ENCODE measurements around the gene DNAJB6.
A peak's percentile ranks its signal among the peaks of the same experiment; 100 is the strongest.

The DNAJB6 gene

DNA sequence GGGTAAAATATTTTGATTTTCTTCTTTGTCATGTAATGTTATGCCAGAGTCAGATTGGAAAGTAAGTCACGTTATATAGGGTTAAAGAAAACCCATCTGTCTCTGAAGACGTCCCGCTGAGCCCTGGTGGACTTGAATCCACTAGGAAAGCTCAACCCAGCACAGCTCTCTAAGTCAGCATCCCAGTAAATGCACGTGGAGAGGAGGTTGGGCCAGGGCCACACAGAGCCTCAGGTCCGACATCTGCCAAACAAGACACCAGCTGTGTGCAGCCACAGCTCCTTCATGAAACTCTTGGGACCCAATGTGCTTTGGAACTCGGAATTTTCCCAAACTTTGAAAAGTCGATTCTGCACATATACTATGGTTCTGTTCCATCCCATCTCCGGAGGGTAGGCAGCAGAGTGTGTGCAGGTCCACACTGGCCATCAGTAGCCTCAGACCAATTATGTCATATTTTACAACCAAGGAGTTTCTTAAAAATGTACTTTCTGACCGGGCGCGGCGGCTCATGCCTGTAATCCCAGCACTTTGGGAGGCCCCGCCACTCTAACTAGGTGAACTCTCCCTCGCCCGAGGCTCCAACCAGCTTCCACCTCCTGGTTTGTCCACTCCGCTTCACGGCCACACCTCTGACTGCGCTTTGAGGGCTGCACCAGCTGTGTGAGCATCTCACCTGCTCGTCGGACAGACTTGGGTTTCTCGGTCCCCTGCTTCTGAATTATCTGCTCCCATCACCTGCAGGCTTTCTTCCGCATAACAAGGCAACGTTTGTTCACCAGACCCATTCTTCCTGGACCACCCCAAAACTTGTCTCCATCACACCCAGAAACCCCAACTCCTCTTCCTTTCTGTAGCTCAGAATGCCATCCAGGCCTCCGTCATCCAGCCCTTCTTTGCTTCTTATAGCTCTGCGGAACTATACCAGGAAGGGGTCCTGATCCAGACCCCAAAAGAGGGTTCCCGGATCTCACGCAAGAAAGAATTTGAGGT lies 29.7 kb upstream of the DNAJB6 start:
- no peak for ATAC-seq (ENCODE audit: insufficient read depth, low read depth)
- H3K4me1 ChIP-seq (ENCODE audit: insufficient read depth, low read length) = peaks cover 27% of the 10 kb centered on the region

GRCh38 chr7:157309988-157310668 lies 26.7 kb upstream of the DNAJB6 start:
- H3K9me3 ChIP-seq (ENCODE audit: insufficient read depth, low read length, severe bottlenecking) = no peaks in the 10 kb centered on the region
- H3K27ac ChIP-seq (ENCODE audit: low read length) = no peak overlapping the region
- H3K36me3 ChIP-seq (ENCODE audit: insufficient read depth, low read length) = no peaks in the 10 kb centered on the region
- no peak overlapping the region for H3K4me3 ChIP-seq (ENCODE audit: low read depth in 1 of 2, low read length in 2 of 2)
- H2AFZ ChIP-seq (ENCODE audit: low read depth, low read length) = no peak overlapping the region
- no peaks in the 10 kb centered on the region for H3K79me2 ChIP-seq (ENCODE audit: insufficient read depth, low read length)
- peaks cover 16% of the 10 kb centered on the region for H3K4me1 ChIP-seq (ENCODE audit: insufficient read depth, low read length)
- no peak overlapping the region for H3K9ac ChIP-seq (ENCODE audit: low read depth, low read length)
- H3K27me3 ChIP-seq (ENCODE audit: insufficient read depth, low read length, poor library complexity) = no peaks in the 10 kb centered on the region
- no peak overlapping the region for H3K4me2 ChIP-seq (ENCODE audit: insufficient read depth, low read length)
- ATAC-seq (ENCODE audit: insufficient read depth, low read depth) (no peak), DNase-seq (no peak)
- no peak for TF ChIP-seq CTCF (IDR thresholded peaks at IDR 0.05; ENCODE audit: borderline replicate concordance, extremely low read depth, low read length, poor library complexity, severe bottlenecking)
- no peak for TF ChIP-seq EZH2 (IDR thresholded peaks at IDR 0.05; ENCODE audit: borderline replicate concordance, low read depth, low read length, severe bottlenecking)
- H4K20me1 ChIP-seq (ENCODE audit: insufficient read depth, low read length) = no peaks in the 10 kb centered on the region

More for the DNA sequence above, 29.7 kb upstream of the DNAJB6 start:
- no peak for DNase-seq
- Histone ChIP-seq H3K4me3 (ENCODE audit: low read depth in 1 of 2, low read length in 2 of 2) (no peak overlapping the region), H3K27ac (ENCODE audit: low read length) (peak overlapping the region; percentile 43), H3K79me2 (ENCODE audit: insufficient read depth, low read length) (0 out of 2 replicates have a peak, but pooled peaks cover 4% of the 10 kb centered on the region), H3K27me3 (ENCODE audit: insufficient read depth, low read length, poor library complexity) (no peaks in the 10 kb centered on the region), H3K9me3 (ENCODE audit: insufficient read depth, low read length, severe bottlenecking) (no peaks in the 10 kb centered on the region), H2AFZ (ENCODE audit: low read depth, low read length) (no peak overlapping the region), H4K20me1 (ENCODE audit: insufficient read depth, low read length) (no peaks in the 10 kb centered on the region), H3K9ac (ENCODE audit: low read depth, low read length) (no peak overlapping the region), H3K4me2 (ENCODE audit: insufficient read depth, low read length) (no peak overlapping the region), H3K36me3 (ENCODE audit: insufficient read depth, low read length) (no peaks in the 10 kb centered on the region)
- no peak for TF ChIP-seq EZH2 (IDR thresholded peaks at IDR 0.05; ENCODE audit: borderline replicate concordance, low read depth, low read length, severe bottlenecking)
- no peak for TF ChIP-seq CTCF (IDR thresholded peaks at IDR 0.05; ENCODE audit: borderline replicate concordance, extremely low read depth, low read length, poor library complexity, severe bottlenecking)

GRCh38 chr7:157310676-157311185 lies 26.1 kb upstream of the DNAJB6 start:
- Histone ChIP-seq H3K4me2 (ENCODE audit: insufficient read depth, low read length) (no peak overlapping the region), H3K9ac (ENCODE audit: low read depth, low read length) (no peak overlapping the region), H4K20me1 (ENCODE audit: insufficient read depth, low read length) (no peaks in the 10 kb centered on the region), H3K27ac (ENCODE audit: low read length) (no peak overlapping the region), H3K4me3 (ENCODE audit: low read depth in 1 of 2, low read length in 2 of 2) (no peak overlapping the region), H3K9me3 (ENCODE audit: insufficient read depth, low read length, severe bottlenecking) (no peaks in the 10 kb centered on the region), H3K79me2 (ENCODE audit: insufficient read depth, low read length) (no peaks in the 10 kb centered on the region), H3K27me3 (ENCODE audit: insufficient read depth, low read length, poor library complexity) (no peaks in the 10 kb centered on the region), H2AFZ (ENCODE audit: low read depth, low read length) (no peak overlapping the region), H3K36me3 (ENCODE audit: insufficient read depth, low read length) (no peaks in the 10 kb centered on the region), H3K4me1 (ENCODE audit: insufficient read depth, low read length) (peaks cover 16% of the 10 kb centered on the region)
- no peak for ATAC-seq (ENCODE audit: insufficient read depth, low read depth)
- no peak for TF ChIP-seq EZH2 (IDR thresholded peaks at IDR 0.05; ENCODE audit: borderline replicate concordance, low read depth, low read length, severe bottlenecking)
- no peak for TF ChIP-seq CTCF (IDR thresholded peaks at IDR 0.05; ENCODE audit: borderline replicate concordance, extremely low read depth, low read length, poor library complexity, severe bottlenecking)
- DNase-seq = no peak
